CD4-positive, CD25-positive, alpha-beta regulatory T cell (primary cell): ENCODE results near the gene CAPNS2. TPM values are rescaled to one million over a fixed set of nuclear protein-coding genes. Genes with fewer than 3 reads are reported as not detected.

Experiments used
- ATAC-seq, 2 donors: fragments of 150-1000 bp; cut with Tn5 transposase; one replicate each; pipeline ENCODE4 v1.10.0; 2021; ENCODE audit warnings: low read depth in 2 of 2, moderate number of reproducible peaks in 2 of 2, moderate library complexity in 1 of 2
- DNase-seq, 3 donors: peaks; one replicate each; pipeline versions ENCODE4 v3.0.0 to v3.0.0-alpha.2; 2012 to 2022; ENCODE audit warnings: mixed read lengths in 1 of 3
- H3K27ac ChIP-seq: one replicate; pipeline ENCODE4 v1.7.0; 2013; ENCODE audit warnings: mild to moderate bottlenecking, low read length; ENCODE audit not compliant: insufficient read depth, poor library complexity, severe bottlenecking
- H3K27me3 ChIP-seq: one replicate; pipeline ENCODE4 v1.7.0; 2013; ENCODE audit warnings: low read length; ENCODE audit not compliant: control insufficient read depth, insufficient read depth
- H3K36me3 ChIP-seq: one replicate; pipeline ENCODE4 v1.7.0; 2013; ENCODE audit warnings: mild to moderate bottlenecking, low read length, moderate library complexity; ENCODE audit not compliant: control insufficient read depth, insufficient read depth
- H3K4me1 ChIP-seq: 2 replicates; pipeline ENCODE4 v1.7.0; 2013; ENCODE audit warnings: mild to moderate bottlenecking, low read length; ENCODE audit not compliant: insufficient read depth, control insufficient read depth, poor library complexity, severe bottlenecking
- H3K4me3 ChIP-seq: one replicate; pipeline ENCODE4 v1.7.0; 2013; ENCODE audit warnings: low read depth, mild to moderate bottlenecking, low read length, moderate library complexity
- H3K9me3 ChIP-seq, 2 experiments: 1 replicate in 1 of 2; 2 replicates in 1 of 2; pipeline ENCODE4 v1.7.0; 2013; ENCODE audit warnings: low read length in 2 of 2, mild to moderate bottlenecking in 1 of 2, moderate library complexity in 1 of 2; ENCODE audit not compliant: control insufficient read depth in 2 of 2
- H3K27ac Mint-ChIP-seq, 3 donors: one replicate each; pipeline ENCODE4 v1.8.0; 2020 to 2022; ENCODE audit warnings: mild to moderate bottlenecking in 3 of 3, mixed read lengths in 3 of 3, moderate library complexity in 2 of 3
- H3K27me3 Mint-ChIP-seq: one replicate; pipeline ENCODE4 v1.8.0; 2022; ENCODE audit warnings: mild to moderate bottlenecking, mixed read lengths
- H3K36me3 Mint-ChIP-seq: one replicate; pipeline ENCODE4 v1.8.0; 2020; ENCODE audit warnings: mixed read lengths
- H3K4me1 Mint-ChIP-seq, 4 donors: one replicate each; pipeline ENCODE4 v1.8.0; 2020 to 2022; ENCODE audit warnings: mixed read lengths in 4 of 4, mild to moderate bottlenecking in 1 of 4
- H3K4me3 Mint-ChIP-seq, 4 donors: one replicate each; pipeline ENCODE4 v1.8.0; 2020 to 2022; ENCODE audit warnings: mild to moderate bottlenecking in 4 of 4, mixed read lengths in 4 of 4, moderate library complexity in 3 of 4
- H3K9me3 Mint-ChIP-seq, 7 donors: one replicate each; pipeline ENCODE4 v1.8.0; 2020 to 2022; ENCODE audit warnings: mixed read lengths in 7 of 7, mild to moderate bottlenecking in 3 of 7, moderate library complexity in 2 of 7
- polyA plus RNA-seq, 4 donors: library from polyadenylated mRNA; unstranded; fragments of 300-500 nt; fragmentation: Illumina TruSeq; gene quantifications; one replicate each; pipeline ENCODE4 v1.2.3, GENCODE V29; 2021
- total RNA-seq: library from RNA; stranded (reverse); gene quantifications from one replicate; pipeline ENCODE4 v1.2.3, GENCODE V29; 2022

The CAPNS2 gene
- total and polyA plus RNA-seq, 5 donors from 2014 or later: not detected

DNA sequence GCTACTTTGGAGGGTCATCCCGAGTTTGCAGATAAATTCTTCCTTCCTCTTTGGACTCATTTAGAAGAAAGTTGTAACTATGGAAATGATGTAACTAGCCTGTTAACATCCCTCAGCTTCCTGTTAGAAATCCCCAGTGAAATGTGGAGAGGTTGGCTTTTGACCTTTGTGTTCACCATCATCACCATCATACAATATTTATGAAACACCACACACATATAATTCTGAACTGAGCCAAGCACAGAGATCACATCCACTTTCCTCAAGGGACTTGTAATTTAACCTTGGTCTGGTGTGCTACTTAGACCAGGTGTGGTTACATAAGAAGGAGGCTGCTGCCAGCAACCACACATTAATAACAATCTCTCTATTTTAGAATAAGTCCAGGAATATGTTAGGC lies 2.5 kb downstream of the CAPNS2 start:
- H3K4me1 ChIP-seq: no peaks in the 10 kb centered on the region
- Mint-ChIP-seq H3K9me3 (peaks cover 0 to 2% (median 0%) of the 10 kb centered on the region in 7 donors), H3K27ac (no peak overlapping the region), H3K27me3 (no peaks in the 10 kb centered on the region), H3K4me3 (no peak overlapping the region), H3K4me1 (no peaks in the 10 kb centered on the region), H3K36me3 (no peaks in the 10 kb centered on the region)
- H3K27ac ChIP-seq: no peak overlapping the region
- no peaks in the 10 kb centered on the region for H3K9me3 ChIP-seq
- DNase-seq (no peak), ATAC-seq (no peak)
- H3K36me3 ChIP-seq: no peaks in the 10 kb centered on the region
- no peak overlapping the region for H3K4me3 ChIP-seq
- no peaks in the 10 kb centered on the region for H3K27me3 ChIP-seq

DNA sequence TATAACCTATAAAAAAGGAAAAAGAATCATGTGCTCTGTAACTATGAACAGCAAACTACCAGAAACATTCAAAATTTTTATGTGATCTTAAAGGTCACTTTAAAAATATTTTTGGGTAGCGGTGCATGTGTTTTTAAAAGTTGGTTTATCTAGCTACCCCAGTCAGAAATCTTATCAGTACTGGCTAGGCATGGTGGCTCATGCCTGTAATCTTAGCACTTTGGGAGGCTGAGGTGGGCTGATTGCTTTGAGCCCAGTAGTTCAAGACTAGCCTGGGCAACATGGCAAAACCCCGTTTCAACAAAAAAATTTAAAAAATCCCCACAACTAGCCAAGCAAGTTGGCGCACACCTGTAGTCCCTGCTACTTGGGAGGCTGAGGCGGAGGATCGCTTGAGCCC lies 3.7 kb downstream of the CAPNS2 start:
- Mint-ChIP-seq H3K36me3 (no peaks in the 10 kb centered on the region), H3K27ac (no peak overlapping the region), H3K27me3 (no peaks in the 10 kb centered on the region), H3K9me3 (peaks cover 0 to 3% (median 0%) of the 10 kb centered on the region in 7 donors), H3K4me3 (no peak overlapping the region), H3K4me1 (no peaks in the 10 kb centered on the region)
- DNase-seq: no peak
- no peak for ATAC-seq
- no peak overlapping the region for H3K27ac ChIP-seq
- H3K9me3 ChIP-seq: no peaks in the 10 kb centered on the region
- no peak overlapping the region for H3K4me3 ChIP-seq
- H3K4me1 ChIP-seq: no peaks in the 10 kb centered on the region
- no peaks in the 10 kb centered on the region for H3K27me3 ChIP-seq
- H3K36me3 ChIP-seq: no peaks in the 10 kb centered on the region

- H3K9me3 ChIP-seq: no peaks in the 10 kb centered on the region
- ATAC-seq: no peak
Measured at GRCh38 chr16:55571191-55571897, 4.9 kb downstream of the CAPNS2 start.

GRCh38 chr16:55572439-55572838 lies 6.0 kb downstream of the CAPNS2 start:
- Histone ChIP-seq H3K27ac (no peak overlapping the region), H3K4me3 (no peak overlapping the region), H3K36me3 (no peaks in the 10 kb centered on the region), H3K4me1 (no peaks in the 10 kb centered on the region), H3K27me3 (no peaks in the 10 kb centered on the region), H3K9me3 (no peaks in the 10 kb centered on the region)
- no peak overlapping the region for H3K4me3 Mint-ChIP-seq
- H3K36me3 Mint-ChIP-seq: no peaks in the 10 kb centered on the region
- peaks cover 0 to 3% (median 0%) of the 10 kb centered on the region in 7 donors for H3K9me3 Mint-ChIP-seq
- H3K27me3 Mint-ChIP-seq: no peaks in the 10 kb centered on the region
- H3K27ac Mint-ChIP-seq: no peak overlapping the region
- ATAC-seq: no peak
- DNase-seq: no peak
- H3K4me1 Mint-ChIP-seq: no peaks in the 10 kb centered on the region

More at GRCh38 chr16:55571191-55571897, 4.9 kb downstream of the CAPNS2 start:
- no peaks in the 10 kb centered on the region for H3K36me3 ChIP-seq
- DNase-seq: no peak
- no peak overlapping the region for H3K27ac ChIP-seq
- no peak overlapping the region for H3K4me3 ChIP-seq
- no peaks in the 10 kb centered on the region for H3K27me3 ChIP-seq
- no peaks in the 10 kb centered on the region for H3K4me1 ChIP-seq
- no peaks in the 10 kb centered on the region for H3K36me3 Mint-ChIP-seq
- no peak overlapping the region for H3K27ac Mint-ChIP-seq
- no peak overlapping the region for H3K4me3 Mint-ChIP-seq
- peaks cover 0 to 3% (median 0%) of the 10 kb centered on the region in 7 donors for H3K9me3 Mint-ChIP-seq
- H3K4me1 Mint-ChIP-seq: no peaks in the 10 kb centered on the region
- H3K27me3 Mint-ChIP-seq: no peaks in the 10 kb centered on the region

GRCh38 chr16:55574811-55575210 lies 8.3 kb downstream of the CAPNS2 start:
- no peak overlapping the region for H3K27ac ChIP-seq
- Mint-ChIP-seq H3K27ac (no peak overlapping the region), H3K4me3 (no peak overlapping the region)

GRCh38 chr16:55575496-55575895 lies 9.0 kb downstream of the CAPNS2 start:
- H3K4me3 ChIP-seq: no peak overlapping the region
- H3K27me3 ChIP-seq: no peaks in the 10 kb centered on the region
- H3K36me3 ChIP-seq: no peaks in the 10 kb centered on the region
- ATAC-seq (no peak), DNase-seq (no peak)
- no peak overlapping the region for H3K4me3 Mint-ChIP-seq
- H3K4me1 Mint-ChIP-seq: no peaks in the 10 kb centered on the region
- no peaks in the 10 kb centered on the region for H3K27me3 Mint-ChIP-seq
- no peaks in the 10 kb centered on the region for H3K9me3 ChIP-seq
- H3K36me3 Mint-ChIP-seq: no peaks in the 10 kb centered on the region
- H3K4me1 ChIP-seq: no peaks in the 10 kb centered on the region
- peaks cover 0 to 3% (median 0%) of the 10 kb centered on the region in 7 donors for H3K9me3 Mint-ChIP-seq
- H3K27ac Mint-ChIP-seq: no peak overlapping the region
- no peak overlapping the region for H3K27ac ChIP-seq

More at GRCh38 chr16:55574811-55575210, 8.3 kb downstream of the CAPNS2 start:
- ATAC-seq (no peak), DNase-seq (no peak)
- no peak overlapping the region for H3K4me3 ChIP-seq
- no peaks in the 10 kb centered on the region for H3K36me3 ChIP-seq
- no peaks in the 10 kb centered on the region for H3K27me3 ChIP-seq
- H3K9me3 Mint-ChIP-seq: peaks cover 0 to 3% (median 0%) of the 10 kb centered on the region in 7 donors
- H3K4me1 Mint-ChIP-seq: no peaks in the 10 kb centered on the region
- no peaks in the 10 kb centered on the region for H3K36me3 Mint-ChIP-seq
- H3K4me1 ChIP-seq: no peaks in the 10 kb centered on the region
- no peaks in the 10 kb centered on the region for H3K27me3 Mint-ChIP-seq
- H3K9me3 ChIP-seq: no peaks in the 10 kb centered on the region

DNA sequence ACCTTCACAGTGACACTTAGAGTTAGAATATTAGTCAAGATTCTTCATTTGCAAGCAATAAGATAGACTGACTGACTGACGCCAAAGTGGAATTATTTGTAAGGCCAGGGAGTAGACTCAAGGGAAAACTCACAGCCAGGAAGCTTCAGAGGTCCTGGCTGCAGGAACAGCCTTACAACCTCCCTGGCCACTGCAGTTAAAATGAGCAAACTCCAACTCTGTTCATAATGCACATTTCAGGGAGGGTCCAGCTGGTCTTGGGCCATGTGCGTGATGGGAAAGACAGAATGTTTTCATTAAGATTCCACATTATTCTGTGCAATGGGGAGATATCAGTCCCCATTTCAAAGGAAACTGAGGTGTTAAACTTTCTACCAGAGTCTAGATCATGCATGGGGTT lies 9.9 kb downstream of the CAPNS2 start:
- H3K27me3 Mint-ChIP-seq: no peaks in the 10 kb centered on the region
- peaks cover 0 to 3% (median 0%) of the 10 kb centered on the region in 7 donors for H3K9me3 Mint-ChIP-seq
- Histone ChIP-seq H3K27ac (no peak overlapping the region), H3K27me3 (no peaks in the 10 kb centered on the region), H3K9me3 (no peaks in the 10 kb centered on the region), H3K4me1 (no peaks in the 10 kb centered on the region), H3K36me3 (no peaks in the 10 kb centered on the region), H3K4me3 (no peak overlapping the region)
- no peaks in the 10 kb centered on the region for H3K4me1 Mint-ChIP-seq
- DNase-seq: no peak
- H3K36me3 Mint-ChIP-seq: no peaks in the 10 kb centered on the region
- H3K4me3 Mint-ChIP-seq: no peak overlapping the region
- ATAC-seq: no peak
- H3K27ac Mint-ChIP-seq: no peak overlapping the region

DNA sequence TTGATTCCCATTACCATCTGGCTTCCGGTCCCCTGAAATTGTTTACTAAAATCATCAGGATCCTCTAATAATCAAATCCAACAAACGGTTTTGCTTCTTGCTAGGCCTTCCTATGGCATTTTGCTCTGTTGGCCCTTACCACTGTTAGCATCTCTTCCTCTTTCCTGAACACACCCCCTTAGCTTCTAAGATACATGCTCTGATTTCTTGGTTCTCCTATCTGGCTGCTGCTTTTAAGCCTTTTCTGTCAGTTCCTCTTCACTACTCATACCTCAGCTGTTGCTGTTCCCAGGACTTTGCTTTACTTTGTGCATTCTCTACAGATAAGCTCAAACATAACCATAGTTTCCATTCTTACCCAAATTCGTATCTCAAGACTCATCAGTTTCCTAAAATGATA lies 11.4 kb downstream of the CAPNS2 start:
- DNase-seq (no peak), ATAC-seq (no peak)
- H3K9me3 ChIP-seq: no peaks in the 10 kb centered on the region
- Mint-ChIP-seq H3K27ac (no peak overlapping the region), H3K9me3 (peaks cover 0 to 3% (median 0%) of the 10 kb centered on the region in 7 donors), H3K4me3 (no peak overlapping the region), H3K36me3 (no peaks in the 10 kb centered on the region), H3K27me3 (no peaks in the 10 kb centered on the region), H3K4me1 (no peaks in the 10 kb centered on the region)
- H3K36me3 ChIP-seq: no peaks in the 10 kb centered on the region
- no peaks in the 10 kb centered on the region for H3K4me1 ChIP-seq
- no peak overlapping the region for H3K4me3 ChIP-seq
- no peaks in the 10 kb centered on the region for H3K27me3 ChIP-seq
- H3K27ac ChIP-seq: no peak overlapping the region
